HK-2 (cell line): ENCODE measurements around the gene DPYD.

ENCODE experiments used
- DNase-seq: peaks from one replicate; pipeline ENCODE4 v3.0.0-alpha.2; 2018; ENCODE audit not compliant: unreplicated experiment

Gene DPYD

GRCh38 chr1:97841338-97841737 lies 79.5 kb downstream of the DPYD start:
- no peak for DNase-seq

- DNase-seq: no peak
These were observed 83.7 kb downstream of the DPYD start for GRCh38 chr1:97837161-97837560.

DNA sequence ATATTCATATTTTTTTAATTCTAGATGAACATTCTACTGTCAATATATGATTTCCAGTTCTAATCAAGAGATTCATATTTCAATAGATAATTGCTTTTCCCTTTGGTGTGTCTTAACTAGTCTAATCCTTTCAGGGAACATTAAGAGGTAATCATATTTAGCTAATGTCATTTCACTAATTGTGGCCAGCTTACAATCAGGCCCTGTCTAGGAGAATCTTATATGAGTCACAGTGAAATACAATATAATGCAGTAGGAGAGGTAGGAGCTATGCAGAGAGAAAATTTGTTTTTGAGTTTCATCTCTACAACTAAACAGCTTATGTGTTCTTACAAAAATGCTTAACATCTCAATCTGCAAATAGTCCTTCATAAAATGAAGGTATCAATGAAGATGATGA lies 85.9 kb downstream of the DPYD start:
- no peak for DNase-seq

DNA sequence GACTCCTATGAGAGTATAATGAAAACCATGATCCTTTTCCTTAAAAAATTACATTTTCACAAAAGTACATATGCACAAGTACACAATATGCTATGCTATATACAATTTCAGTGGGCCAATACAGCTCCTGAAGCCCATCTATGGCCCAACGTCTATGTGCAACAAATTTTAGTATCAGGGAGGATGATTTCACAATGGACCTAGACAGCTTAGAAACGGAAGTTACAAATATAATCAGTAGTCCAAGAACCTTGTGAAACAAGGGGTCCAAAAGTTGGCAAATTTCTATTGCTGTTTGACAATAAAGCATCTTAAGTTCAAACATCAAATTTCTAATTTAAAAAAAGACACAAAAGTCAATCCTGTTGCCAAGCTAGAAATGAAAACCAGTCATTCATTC lies 87.0 kb downstream of the DPYD start:
- DNase-seq: no peak

DNA sequence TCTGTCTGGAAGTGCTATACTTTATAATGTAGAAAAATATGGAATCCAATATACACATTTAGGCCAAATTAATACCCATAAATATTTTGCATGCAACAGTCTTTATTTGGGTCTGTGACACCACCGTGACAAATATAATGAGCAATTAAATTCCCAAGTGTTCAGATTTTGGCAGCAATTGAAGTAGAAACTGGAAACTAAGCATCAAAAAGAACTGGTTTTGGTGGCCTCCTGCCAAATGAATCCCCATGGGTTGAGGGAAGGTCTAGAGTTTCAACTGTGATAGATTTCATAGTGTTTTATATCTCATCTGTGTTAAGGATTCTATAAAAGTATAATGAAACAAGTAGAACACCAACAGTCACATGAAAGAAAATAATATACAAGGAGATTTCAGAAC lies 88.4 kb downstream of the DPYD start:
- no peak for DNase-seq

- no peak for DNase-seq
These were observed 92.9 kb downstream of the DPYD start for GRCh38 chr1:97827887-97828286.

DNA sequence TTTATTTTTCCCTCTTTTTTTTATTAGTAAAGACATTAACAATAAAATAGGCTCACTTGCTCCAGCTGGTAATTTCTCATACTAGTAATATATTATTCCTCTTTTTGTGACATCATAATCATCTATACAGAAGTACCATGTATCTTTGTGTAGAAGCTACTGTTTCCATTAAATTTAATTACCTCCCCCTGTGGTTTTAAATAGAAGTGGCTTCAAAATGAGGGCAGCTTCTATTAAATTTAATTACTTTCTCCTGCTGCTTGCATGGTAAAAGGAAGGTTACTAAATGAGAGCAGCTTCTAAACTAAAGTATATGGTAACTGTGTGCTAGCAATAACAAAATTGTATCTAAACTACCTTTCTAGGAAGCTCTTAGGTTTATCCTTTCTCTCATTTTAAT lies 94.0 kb downstream of the DPYD start:
- no peak for DNase-seq

DNA sequence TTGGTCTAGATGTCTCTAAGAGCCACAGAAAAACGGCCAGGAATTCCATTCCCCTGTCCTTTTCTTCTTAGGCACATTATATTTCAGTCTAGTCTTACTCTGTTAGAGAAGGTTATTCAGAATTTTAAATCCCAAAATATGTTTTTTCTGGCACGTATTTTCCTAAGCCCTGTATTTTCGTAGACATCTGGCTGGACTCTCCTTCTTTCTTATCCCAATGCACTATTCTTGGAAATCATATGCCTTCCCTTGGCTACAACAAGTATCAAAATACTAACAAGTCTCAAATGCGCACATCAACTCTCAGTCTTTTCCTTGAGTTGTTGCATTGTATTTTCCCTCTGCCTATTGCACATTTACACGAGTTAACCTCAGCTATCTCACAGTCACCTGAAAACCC lies 96.2 kb downstream of the DPYD start:
- no peak for DNase-seq

- no peak for DNase-seq
These were observed 96.6 kb downstream of the DPYD start for GRCh38 chr1:97824200-97824599.

- DNase-seq: no peak
These were observed 100.2 kb downstream of the DPYD start for GRCh38 chr1:97820470-97821188.

- DNase-seq: no peak
These were observed 103.9 kb downstream of the DPYD start for GRCh38 chr1:97816927-97817326.

- no peak for DNase-seq
These were observed 106.0 kb downstream of the DPYD start for GRCh38 chr1:97814804-97815203.

- no peak for DNase-seq
These were observed 106.7 kb downstream of the DPYD start for GRCh38 chr1:97814121-97814520.

GRCh38 chr1:97812076-97812475 lies 108.8 kb downstream of the DPYD start:
- no peak for DNase-seq

- DNase-seq: no peak
These were observed 113.8 kb downstream of the DPYD start for GRCh38 chr1:97806996-97807520.

- no peak for DNase-seq
These were observed 114.5 kb downstream of the DPYD start for GRCh38 chr1:97806326-97806725.

DNA sequence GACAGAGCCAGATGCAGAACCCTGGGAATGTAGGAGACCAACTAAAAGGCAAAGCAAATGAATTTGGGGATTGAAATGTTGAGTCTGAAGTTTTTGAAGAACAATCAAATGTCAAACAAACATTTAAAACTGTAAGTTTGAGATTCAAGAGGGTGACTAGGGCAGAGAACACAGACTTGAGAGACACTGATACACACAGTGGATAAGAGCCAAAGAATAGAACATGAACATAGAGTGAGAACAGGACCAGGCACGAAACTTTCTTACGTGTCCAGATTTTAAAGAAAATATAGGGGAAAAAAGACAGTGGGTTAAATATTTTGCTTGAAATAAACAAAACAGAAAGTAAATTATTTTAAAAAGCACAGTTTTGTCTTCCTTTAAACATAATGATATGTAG lies 115.7 kb downstream of the DPYD start:
- no peak for DNase-seq

GRCh38 chr1:97803026-97803425 lies 117.8 kb downstream of the DPYD start:
- no peak for DNase-seq

- DNase-seq: no peak
These were observed 118.8 kb downstream of the DPYD start for GRCh38 chr1:97802011-97802410.

GRCh38 chr1:97797403-97798183 lies 123.2 kb downstream of the DPYD start:
- no peak for DNase-seq

DNA sequence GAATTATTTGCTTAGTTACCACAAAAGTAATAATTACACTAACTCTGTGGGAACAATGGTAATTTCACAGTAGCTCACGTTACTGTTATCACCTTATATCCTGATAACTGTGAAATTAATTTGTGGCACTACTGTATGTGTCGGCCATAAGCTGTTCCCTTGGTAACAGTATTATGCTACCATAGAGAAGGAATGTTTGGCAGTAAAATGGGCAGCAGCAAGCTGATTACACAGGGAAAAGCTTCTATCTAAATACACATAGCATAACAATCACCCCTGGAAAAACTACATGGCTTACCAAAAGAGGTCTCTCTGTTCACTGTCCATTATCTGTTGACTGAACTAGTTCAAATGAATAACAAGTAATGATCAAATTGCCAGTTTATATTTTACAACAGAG lies 124.1 kb downstream of the DPYD start:
- DNase-seq: no peak

DNA sequence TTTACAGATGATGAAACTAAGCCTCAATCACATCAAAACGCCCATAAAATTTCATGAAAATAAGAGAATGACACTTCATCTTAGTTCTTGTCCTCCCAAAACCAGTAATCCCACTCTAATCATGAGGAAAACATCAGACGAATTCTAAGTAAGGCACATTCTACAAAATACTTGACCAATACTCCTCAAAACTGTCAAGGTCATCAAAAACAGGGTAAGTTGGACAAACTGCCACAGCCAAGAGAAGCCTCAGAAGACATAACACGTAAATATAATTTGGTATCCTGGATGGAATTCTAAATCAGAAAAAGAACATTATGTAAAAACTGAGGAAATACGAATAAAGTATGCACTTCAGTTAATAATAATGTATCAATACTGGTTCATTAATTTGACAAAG lies 128.2 kb downstream of the DPYD start:
- DNase-seq: no peak

- no peak for DNase-seq
These were observed 129.6 kb downstream of the DPYD start for GRCh38 chr1:97791251-97791650.
